H1 (cell line): ENCODE data around the gene KANSL1. TPM values are rescaled to one million over a fixed set of nuclear protein-coding genes. Genes with fewer than 3 reads are reported as not detected.

Source experiments
- CTCF ChIA-PET: fragments of 300-600 bp; sonication (Branson Sonifier 250); formaldehyde crosslinking; loops from one replicate; lab custom pipeline; 2021; ENCODE audit not compliant: partially characterized antibody; lab: Charles Lee
- POLR2A ChIA-PET: fragments of 300-600 bp; sonication (Branson Sonifier 250); formaldehyde crosslinking; loops from one replicate; lab custom pipeline; 2021; ENCODE audit warnings: inconsistent platforms; ENCODE audit not compliant: partially characterized antibody; lab: Charles Lee
- DNase-seq, 2 experiments: peaks; one replicate each; pipeline versions ENCODE4 v3.0.0 to v3.0.0-alpha.2; 2010 to 2022; ENCODE audit warnings: low spot score in 2 of 2, low read depth in 1 of 2, mixed read lengths in 1 of 2
- FAIRE-seq: peaks from 2 replicates; lab custom pipeline; 2011; peaks lifted over from hg19 to GRCh38; lab: Jason Lieb, UNC
- H2AFZ ChIP-seq: 2 replicates; pipeline ENCODE4 v1.8.1; 2012; ENCODE audit warnings: low read length, inconsistent platforms
- H2AK5ac ChIP-seq: 2 replicates; pipeline ENCODE4 v1.6.1; 2013; ENCODE audit warnings: low read depth, low read length
- H2BK120ac ChIP-seq: replicated peaks from 2 replicates; pipeline ENCODE3; 2013; ENCODE audit warnings: low read depth, low read length, inconsistent platforms
- H2BK12ac ChIP-seq: 2 replicates; pipeline ENCODE4 v1.6.1; 2013; ENCODE audit warnings: low read depth, low read length
- H2BK15ac ChIP-seq: 2 replicates; pipeline ENCODE4 v1.6.1; 2013; ENCODE audit warnings: low read length
- H2BK20ac ChIP-seq: 2 replicates; pipeline ENCODE4 v1.6.1; 2013; ENCODE audit warnings: low read length
- H2BK5ac ChIP-seq: 2 replicates; pipeline ENCODE4 v1.6.1; 2013; ENCODE audit warnings: low read depth, low read length
- H3K14ac ChIP-seq: 2 replicates; pipeline ENCODE4 v1.6.1; 2013; ENCODE audit warnings: inconsistent platforms; ENCODE audit not compliant: insufficient read length
- H3K18ac ChIP-seq: 2 replicates; pipeline ENCODE4 v1.6.1; 2013; ENCODE audit warnings: low read length; ENCODE audit errors: extremely low read depth
- H3K23ac ChIP-seq: 2 replicates; pipeline ENCODE4 v1.6.1; 2013; ENCODE audit warnings: inconsistent platforms; ENCODE audit not compliant: insufficient read length
- H3K23me2 ChIP-seq: 2 replicates; pipeline ENCODE4 v1.6.1; 2013; ENCODE audit warnings: low read depth, low read length
- H3K27ac ChIP-seq: 2 replicates; pipeline ENCODE4 v1.6.1; 2011; ENCODE audit warnings: low read depth, low read length, inconsistent platforms
- H3K27me3 ChIP-seq, 4 experiments: replicated peaks in 1 of 4; 1 replicate in 1 of 4; 2 replicates in 3 of 4; pipeline versions ENCODE4 v1.6.1 to v1.8.1; 2011 to 2013; ENCODE audit warnings: low read length in 3 of 4, mild to moderate bottlenecking in 3 of 4, inconsistent platforms in 2 of 4, mixed read lengths in 2 of 4, moderate library complexity in 1 of 4; ENCODE audit not compliant: control insufficient read depth in 3 of 4, insufficient read depth in 3 of 4; ENCODE audit errors: extremely low read depth in 1 of 4
- H3K36me3 ChIP-seq, 4 experiments: 2 replicates each; pipeline versions ENCODE4 v1.6.1 to v1.8.1; 2011 to 2013; ENCODE audit warnings: mild to moderate bottlenecking in 4 of 4, low read length in 3 of 4, moderate library complexity in 2 of 4, control low read depth in 1 of 4, inconsistent platforms in 1 of 4; ENCODE audit not compliant: insufficient read depth in 4 of 4, control insufficient read depth in 2 of 4
- H3K4ac ChIP-seq: replicated peaks from 2 replicates; pipeline ENCODE3; 2013; ENCODE audit warnings: low read length, low read depth, mixed read lengths, inconsistent platforms; ENCODE audit not compliant: insufficient read length
- H3K4me1 ChIP-seq, 4 experiments: replicated peaks in 1 of 4; 1 replicate in 1 of 4; 2 replicates in 3 of 4; pipeline versions ENCODE4 v1.6.1 to v1.8.1; 2011 to 2013; ENCODE audit warnings: low read length in 3 of 4, inconsistent platforms in 2 of 4, mixed read lengths in 1 of 4; ENCODE audit not compliant: insufficient read depth in 4 of 4, control insufficient read depth in 3 of 4
- H3K4me2 ChIP-seq, 2 experiments: 2 replicates each; pipeline versions ENCODE4 v1.6.1 to v1.8.1; 2011 to 2013; ENCODE audit warnings: low read depth in 2 of 2, low read length in 2 of 2, control low read depth in 1 of 2, inconsistent platforms in 1 of 2, mild to moderate bottlenecking in 1 of 2; ENCODE audit not compliant: insufficient read depth in 1 of 2
- H3K4me3 ChIP-seq, 4 experiments: fragments of 200-600, 300-600 bp in 1 of 4; sonication (generic), shearing (Covaris generic), sonication (Bioruptor Twin) in 1 of 4; 2 replicates each; pipeline versions ENCODE4 v1.5.1 to v1.8.1; 2011 to 2016; ENCODE audit warnings: low read length in 4 of 4, low read depth in 3 of 4, control low read depth in 2 of 4, inconsistent platforms in 2 of 4, mild to moderate bottlenecking in 2 of 4, mixed read lengths in 1 of 4, moderate library complexity in 1 of 4; ENCODE audit not compliant: insufficient read depth in 2 of 4; ENCODE audit errors: extremely low read depth in 1 of 4
- H3K56ac ChIP-seq: replicated peaks from 2 replicates; pipeline ENCODE3; 2013; ENCODE audit warnings: low read depth, mild to moderate bottlenecking, mixed read lengths, low read length, inconsistent platforms; ENCODE audit not compliant: insufficient read length
- H3K79me1 ChIP-seq: 2 replicates; pipeline ENCODE4 v1.6.1; 2013; ENCODE audit warnings: low read depth, low read length, control low read depth
- H3K79me2 ChIP-seq, 2 experiments: 2 replicates each; pipeline versions ENCODE4 v1.6.1 to v1.8.1; 2012 to 2013; ENCODE audit warnings: low read length in 2 of 2, mild to moderate bottlenecking in 2 of 2, inconsistent platforms in 1 of 2; ENCODE audit not compliant: insufficient read depth in 2 of 2, control insufficient read depth in 1 of 2
- H3K9ac ChIP-seq, 4 experiments: replicated peaks in 1 of 4; 1 replicate in 1 of 4; 2 replicates in 3 of 4; pipeline versions ENCODE4 v1.6.1 to v1.8.1; 2011 to 2013; ENCODE audit warnings: low read depth in 3 of 4, low read length in 3 of 4, control low read depth in 2 of 4, mild to moderate bottlenecking in 2 of 4, moderate library complexity in 2 of 4, inconsistent platforms in 1 of 4; ENCODE audit errors: extremely low read depth in 1 of 4
- H3K9me3 ChIP-seq, 2 experiments: 2 replicates each; pipeline versions ENCODE4 v1.6.1 to v1.8.1; 2012 to 2013; ENCODE audit warnings: mild to moderate bottlenecking in 2 of 2, moderate library complexity in 2 of 2, control low read depth in 1 of 2, inconsistent platforms in 1 of 2, low read depth in 1 of 2, low read length in 1 of 2, mixed read lengths in 1 of 2; ENCODE audit not compliant: insufficient read depth in 2 of 2
- H4K20me1 ChIP-seq, 2 experiments: replicated peaks in 1 of 2; 2 replicates each; pipeline versions ENCODE3 to v1.8.1; 2011 to 2013; ENCODE audit warnings: inconsistent platforms in 2 of 2, low read length in 2 of 2, mild to moderate bottlenecking in 1 of 2; ENCODE audit not compliant: insufficient read depth in 2 of 2, control insufficient read depth in 1 of 2
- H4K5ac ChIP-seq: 2 replicates; pipeline ENCODE4 v1.6.1; 2013; ENCODE audit warnings: low read length, low read depth, mixed read lengths, inconsistent platforms; ENCODE audit not compliant: insufficient read length
- H4K8ac ChIP-seq: 2 replicates; pipeline ENCODE4 v1.8.0; 2013; ENCODE audit warnings: mild to moderate bottlenecking, moderate library complexity, low read length, inconsistent platforms; ENCODE audit not compliant: insufficient read depth; ENCODE audit errors: extremely low read depth
- H4K91ac ChIP-seq: replicated peaks from 2 replicates; pipeline ENCODE3; 2013; ENCODE audit warnings: low read length, mixed read lengths, inconsistent platforms; ENCODE audit not compliant: insufficient read length
- CEBPB ChIP-seq: IDR thresholded peaks from 2 replicates; pipeline ENCODE4 v1.6.1; 2012; ENCODE audit warnings: low read depth, low read length
- EGR1 ChIP-seq: IDR thresholded peaks from 2 replicates; pipeline ENCODE4 v1.6.1; 2011; ENCODE audit warnings: low read depth, low read length, borderline replicate concordance
- GABPA ChIP-seq: IDR thresholded peaks from 2 replicates; pipeline ENCODE4 v1.6.1; 2011; ENCODE audit warnings: mild to moderate bottlenecking, low read length, moderate library complexity, borderline replicate concordance; ENCODE audit not compliant: insufficient read depth
- RNF2 ChIP-seq: fragments of 200-900, 300-1000 bp; sonication (generic); IDR thresholded peaks from 2 replicates; pipeline ENCODE4 v1.7.1; 2016; ENCODE audit warnings: borderline replicate concordance, low read depth, mild to moderate bottlenecking, antibody characterized with exemption, low read length; ENCODE audit not compliant: poor library complexity, severe bottlenecking; ENCODE audit errors: missing control alignments
- SIX5 ChIP-seq: IDR thresholded peaks from 2 replicates; pipeline ENCODE4 v1.6.1; 2011; ENCODE audit warnings: mild to moderate bottlenecking, low read depth, low read length
- WGBS, 2 experiments: shearing (Covaris generic) in 1 of 2; methylation state at CpG; one replicate each; pipeline versions ENCODE4 v1.1.6 to v1.1.7; 2013 to 2015; ENCODE audit warnings: low lambda C conversion rate in 2 of 2, mixed read lengths in 2 of 2, inconsistent platforms in 1 of 2, low coverage in 1 of 2, missing lambda C conversion rate in 1 of 2; ENCODE audit not compliant: insufficient replicate concordance in 2 of 2, insufficient coverage in 1 of 2, insufficient read length in 1 of 2; ENCODE audit errors: extremely low coverage in 1 of 2, missing lambda C conversion rate in 1 of 2; 5-methylcytosine and 5-hydroxymethylcytosine counted together
- polyA plus RNA-seq, 7 experiments: library from polyadenylated mRNA; depleted of rRNA in 3 of 7; stranded (reverse) in 5 of 7; unstranded in 2 of 7; fragments of >200 nt in 5 of 7; fragments of 200-250 nt in 2 of 7; gene quantifications; 1 replicate in 5 of 7; 2 replicates in 1 of 7; 4 replicates in 1 of 7; pipeline versions ENCODE4 v1.2.1 to v1.2.3, GENCODE V29; 2011 to 2013; ENCODE audit warnings: missing spikeins in 2 of 7, mixed read lengths in 2 of 7
- total RNA-seq: library from RNA; stranded (reverse); fragmentation: NEBNext Ultra II Directional; extraction: Animal tissue kit (Norgen Biotek cat#: 25700); gene quantifications from 2 replicates; pipeline ENCODE4 v1.2.1, GENCODE V29; 2021

Gene KANSL1
- total and polyA plus RNA-seq, 2 of the 8 experiments (the other 6 are each of a cell fraction or from before 2014, with no cell fraction given) = 34.0 to 128 TPM

- DNase-seq (no peak), FAIRE-seq (no peak)
- Histone ChIP-seq H3K14ac (no peak overlapping the region), H2BK15ac (no peak overlapping the region), H3K79me2 (peaks cover 62 to 98% of the 10 kb centered on the region in 2 experiments), H2BK12ac (no peak overlapping the region), H2BK120ac (no peak overlapping the region), H3K9ac (no peak overlapping the region), H2AK5ac (no peak overlapping the region), H2BK5ac (no peak overlapping the region), H3K4me3 (no peak overlapping the region), H3K4ac (no peak overlapping the region), H3K4me1 (peaks cover 0 to 13% (median 1%) of the 10 kb centered on the region in 4 experiments; a peak in 4 of 7 replicates), H3K27ac (no peak overlapping the region), H3K79me1 (no peaks in the 10 kb centered on the region; the same call in none of the 2 replicates), H4K8ac (no peak overlapping the region), H3K23ac (no peak overlapping the region), H2AFZ (no peak overlapping the region), H3K56ac (no peak overlapping the region), H4K5ac (no peak overlapping the region), H3K18ac (no peak overlapping the region), H4K20me1 (peaks cover 32 to 63% of the 10 kb centered on the region in 2 experiments), H3K36me3 (no peaks in the 10 kb centered on the region), H3K4me2 (no peak overlapping the region), H3K27me3 (no peaks in the 10 kb centered on the region), H3K23me2 (no peaks in the 10 kb centered on the region), H4K91ac (no peak overlapping the region), H3K9me3 (no peaks in the 10 kb centered on the region), H2BK20ac (no peak overlapping the region)
- WGBS, 2 experiments = 78% methylated on average over 2 of the region's 2 CpGs; no CpG with 5 or more reads in 1 of the 2 experiments
- no peak for TF ChIP-seq GABPA
- no peak for TF ChIP-seq CEBPB
- TF ChIP-seq RNF2 = no peak
- TF ChIP-seq SIX5 = no peak
- no peak for TF ChIP-seq EGR1
- POLR2A ChIA-PET = interaction anchor here (0.8 to 2.7 kb wide), 2 partner anchors 7 to 12 kb away, joined by 3 to 12 read pairs; no protein-coding TSS in a partner anchor
- CTCF ChIA-PET = interaction anchor here (1.0 to 1.3 kb wide), 4 partner anchors 12 to 53 kb away, joined by 3 to 5 read pairs (median 3); partner anchors contain the start of gene KANSL1
Observed at GRCh38 chr17:46140645-46141197, 52.5 kb downstream of the KANSL1 start.
